A673 (cell line): Measurements from ENCODE around the gene TMEM8B. TPM values are rescaled to one million over a fixed set of nuclear protein-coding genes. Genes with fewer than 3 reads are reported as not detected.

Experiments used
- BruUV-seq: library from RNA; stranded (reverse); fragments of 400-500 nt; replicated peaks from 2 replicates; lab custom pipeline; 2021; lab: Mats Ljungman, UMichigan
- CTCF ChIA-PET: fragments of 300-600 bp; sonication (Branson Sonifier 250); formaldehyde crosslinking; loops from one replicate; lab custom pipeline; 2022; ENCODE audit warnings: antibody characterized with exemption; lab: Charles Lee
- POLR2A ChIA-PET: fragments of 300-600 bp; sonication (Branson Sonifier 250); formaldehyde crosslinking; loops from one replicate; lab custom pipeline; 2022; ENCODE audit warnings: antibody characterized with exemption; ENCODE audit not compliant: low non-redundant PET; lab: Charles Lee
- DNase-seq: peaks from one replicate; pipeline ENCODE4 v3.0.0-alpha.2; 2015; ENCODE audit warnings: low spot score
- H3K27ac ChIP-seq: fragments of 200-600 bp; sonication (generic); 2 replicates; pipeline ENCODE4 v1.5.1; 2016; ENCODE audit warnings: mixed run types, low read depth, mild to moderate bottlenecking, mixed read lengths, antibody characterized with exemption, low read length; ENCODE audit not compliant: poor library complexity, severe bottlenecking
- H3K27me3 ChIP-seq: fragments of 200-600 bp; sonication (generic); replicated peaks from 2 replicates; pipeline ENCODE4 v1.6.1; 2017; ENCODE audit warnings: mixed run types, low read depth, mild to moderate bottlenecking, mixed read lengths, antibody characterized with exemption, low read length; ENCODE audit not compliant: insufficient read depth, poor library complexity
- H3K36me3 ChIP-seq: fragments of 200-600 bp; sonication (generic); 2 replicates; pipeline ENCODE4 v1.6.1; 2016; ENCODE audit warnings: mixed run types, mild to moderate bottlenecking, mixed read lengths, antibody characterized with exemption, low read length; ENCODE audit not compliant: insufficient read depth, poor library complexity, severe bottlenecking
- H3K4me1 ChIP-seq: fragments of 200-600 bp; sonication (generic); 2 replicates; pipeline ENCODE4 v1.6.1; 2017; ENCODE audit warnings: mixed run types, mild to moderate bottlenecking, mixed read lengths, antibody characterized with exemption, low read length; ENCODE audit not compliant: insufficient read depth, poor library complexity, severe bottlenecking
- H3K4me3 ChIP-seq: fragments of 200-600 bp; sonication (generic); 2 replicates; pipeline ENCODE4 v1.5.1; 2016; ENCODE audit warnings: low read depth, mixed run types, mild to moderate bottlenecking, mixed read lengths, low read length; ENCODE audit not compliant: poor library complexity, severe bottlenecking
- H3K9me3 ChIP-seq: fragments of 200-600 bp; sonication (generic); 2 replicates; pipeline ENCODE4 v1.6.1; 2016; ENCODE audit warnings: mixed run types, low read depth, mild to moderate bottlenecking, mixed read lengths, antibody characterized with exemption, low read length; ENCODE audit not compliant: poor library complexity, severe bottlenecking
- CTCF ChIP-seq: fragments of 300-800, 200-600 bp; sonication (generic); conservative IDR thresholded peaks from 2 replicates; pipeline ENCODE4 v1.5.1; 2017; ENCODE audit warnings: low read depth, mild to moderate bottlenecking, antibody characterized with exemption, low read length, moderate library complexity, mixed read lengths
- EZH2 ChIP-seq: fragments of 200-600 bp; sonication (generic); IDR thresholded peaks from 2 replicates; pipeline ENCODE4 v1.6.1; 2017; ENCODE audit warnings: borderline replicate concordance, low read depth, mild to moderate bottlenecking, mixed read lengths, antibody characterized with exemption, low read length; ENCODE audit not compliant: poor library complexity, severe bottlenecking
- intact Hi-C: fragments of 100-400 bp; cut with micrococcal nuclease; formaldehyde crosslinking; loops from one replicate; pipeline ENCODE4 v1.10.0; 2022; ENCODE audit not compliant: unreplicated experiment
- total RNA-seq: library from RNA; stranded (reverse); gene quantifications from 2 replicates; pipeline ENCODE4 v1.2.3, GENCODE V29; 2021

Gene TMEM8B
- total RNA-seq, 1 experiment from 2014 or later = 6.9 TPM

- POLR2A ChIA-PET = interaction anchor here (0.5 kb wide), 1 partner anchor 57 kb away, joined by 8 read pairs; no protein-coding TSS in a partner anchor
Observed at GRCh38 chr9:35814106-35814840, 14.8 kb upstream of the TMEM8B start.

GRCh38 chr9:35814841-35815543, 14.0 kb upstream of the TMEM8B start, which contains the start of gene HINT2:
HINT2 (minus strand) TSS chr9:35815042; CDS start chr9:35814979, 63 bp downstream.
- intact Hi-C loops = loop anchor here (5.0 to 10.0 kb wide), 4 partner anchors 58 to 210 kb away; partner anchors contain the start of genes CCDC107, CREB3, RMRP and TESK1
- CTCF ChIA-PET = interaction anchor here (1.4 kb wide), 1 partner anchor 25 kb away, joined by 7 read pairs; no protein-coding TSS in a partner anchor
- Histone ChIP-seq H3K27me3 (no peaks in the 10 kb centered on the region), H3K4me3 (peak within 1 kb of the TSS; percentile 75), H3K27ac (peak within 1 kb of the TSS; percentile 90), H3K4me1 (peaks cover 13% of the 10 kb centered on the region), H3K9me3 (no peaks in the 10 kb centered on the region), H3K36me3 (no peaks in the 10 kb centered on the region)
- no TSS peak for BruUV-seq
- TF ChIP-seq CTCF (no peak), EZH2 (no peak)
- POLR2A ChIA-PET = no interaction called here
- peak; percentile 99 for DNase-seq

More at GRCh38 chr9:35814106-35814840, 14.8 kb upstream of the TMEM8B start:
- Histone ChIP-seq H3K4me3 (peak overlapping the region; percentile 75), H3K4me1 (peaks cover 13% of the 10 kb centered on the region), H3K27me3 (no peaks in the 10 kb centered on the region), H3K27ac (peak overlapping the region; percentile 90), H3K9me3 (no peaks in the 10 kb centered on the region), H3K36me3 (no peaks in the 10 kb centered on the region)
- intact Hi-C loops = loop anchor here (5.0 to 10.0 kb wide), 4 partner anchors 57 to 209 kb away; partner anchors contain the start of genes CCDC107, CREB3, RMRP and TESK1
- BruUV-seq = no TSS peak
- TF ChIP-seq EZH2 (no peak), CTCF (0 out of 2 replicates have a peak, but pooled peaks have one; percentile 10)
- peak; percentile 41 for DNase-seq
- CTCF ChIA-PET = interaction anchor here (1.4 kb wide), 1 partner anchor 68 kb away, joined by 3 read pairs; no protein-coding TSS in a partner anchor

GRCh38 chr9:35816708-35817107, 12.3 kb upstream of the TMEM8B start:
- POLR2A ChIA-PET = no interaction called here
- Histone ChIP-seq H3K9me3 (no peaks in the 10 kb centered on the region), H3K4me3 (no peak overlapping the region), H3K36me3 (no peaks in the 10 kb centered on the region), H3K27ac (no peak overlapping the region), H3K4me1 (peaks cover 11% of the 10 kb centered on the region), H3K27me3 (no peaks in the 10 kb centered on the region)
- CTCF ChIA-PET = interaction anchor here (1.4 kb wide), 1 partner anchor 26 kb away, joined by 7 read pairs; no protein-coding TSS in a partner anchor
- intact Hi-C loops = loop anchor here (10.0 kb wide), 2 partner anchors 82 to 212 kb away; partner anchors contain the start of genes CREB3, TESK1 and TLN1
- no TSS peak for BruUV-seq
- DNase-seq = peak; percentile 38
- TF ChIP-seq CTCF (peak; percentile 25; the same call in 1 of the 2 replicates), EZH2 (no peak)
